GM18873 (cell line): ENCODE results near the gene RIOK1.
"Not testable (repeated sequence)": the region's sequence is repeated elsewhere in the genome, so short reads cannot be mapped to it uniquely, and the experiment has no call there.

Experiments
- ATAC-seq: cut with Tn5 transposase; IDR thresholded peaks from one replicate; pipeline ENCODE4 v1.9.1; 2021; ENCODE audit warnings: mild to moderate bottlenecking, moderate library complexity, moderate number of reproducible peaks; ENCODE audit not compliant: unreplicated experiment, low FRiP score

The RIOK1 gene

DNA sequence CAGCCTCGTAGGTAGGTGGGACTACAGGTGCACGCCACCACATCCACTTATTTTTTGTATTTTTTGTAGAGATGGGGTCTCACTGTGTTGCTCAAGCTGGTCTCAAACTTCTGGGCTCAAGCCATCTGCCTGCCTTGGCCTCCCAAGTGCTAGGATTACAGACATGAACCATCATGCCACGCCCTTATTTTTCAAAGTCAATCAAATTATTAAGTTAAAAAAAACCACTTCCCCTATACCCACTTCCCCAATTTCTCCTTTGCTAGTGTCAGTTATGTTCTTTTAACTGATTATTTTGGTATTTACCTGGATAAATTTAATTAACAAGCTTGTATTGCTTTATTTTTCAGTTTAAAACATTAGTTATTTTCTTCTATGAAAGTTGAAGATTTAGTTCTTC lies 49.6 kb downstream of the RIOK1 start:
- ATAC-seq: no peak

DNA sequence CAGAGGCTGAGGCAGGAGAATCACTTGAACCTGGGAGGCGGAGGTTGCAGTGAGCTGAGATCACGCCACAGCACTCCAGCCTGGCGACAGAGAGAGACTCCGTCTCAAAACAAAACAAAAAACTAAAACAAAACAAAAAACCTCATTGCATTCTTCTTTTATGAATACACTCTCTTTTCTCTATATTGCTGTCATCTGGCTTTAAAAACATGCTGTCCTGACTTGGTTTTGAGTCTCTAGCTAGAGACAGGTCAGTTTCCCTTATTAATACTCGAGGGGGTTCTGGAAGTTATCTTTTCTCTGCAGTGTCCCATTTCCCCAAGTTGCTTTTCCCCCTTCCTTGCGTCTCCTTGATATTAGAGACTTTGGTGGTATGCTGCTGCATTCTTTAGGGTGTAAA lies 50.9 kb downstream of the RIOK1 start:
- ATAC-seq: no peak

DNA sequence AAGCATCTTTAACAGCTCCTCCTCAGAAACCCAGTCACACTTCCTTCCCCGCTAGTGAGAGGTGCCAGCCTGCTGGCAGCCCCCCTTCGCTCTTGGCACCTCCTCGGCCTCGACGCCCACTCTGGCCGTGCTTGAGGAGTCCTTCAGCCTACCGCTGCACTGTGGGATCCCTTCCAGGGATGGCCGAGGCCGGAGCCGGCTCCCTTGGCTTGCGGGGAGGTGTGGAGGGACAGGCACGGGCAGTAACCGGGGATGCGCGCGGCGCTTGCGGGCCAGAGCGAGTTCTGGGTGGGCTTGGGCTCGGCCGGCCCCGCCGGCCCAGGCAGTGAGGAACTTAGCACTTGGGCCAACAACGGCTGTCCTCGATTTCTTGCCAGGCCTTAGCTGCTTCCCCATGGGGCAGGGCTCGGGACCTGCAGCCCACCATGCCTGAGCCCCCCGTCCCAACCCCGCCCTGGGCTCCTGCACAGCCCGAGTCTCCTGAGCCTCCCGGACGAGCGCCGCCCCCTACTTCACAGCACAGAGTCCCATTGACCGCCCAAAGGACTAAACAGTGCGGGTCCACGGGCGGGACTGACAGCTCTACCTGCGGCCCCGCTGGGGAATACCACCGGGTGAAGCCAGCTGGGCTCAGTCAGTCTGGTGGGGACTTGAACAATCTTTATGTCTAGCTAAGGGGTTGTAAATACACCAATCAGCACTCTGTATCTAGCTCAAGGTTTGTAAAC lies 51.6 kb downstream of the RIOK1 start:
- no peak for ATAC-seq

DNA sequence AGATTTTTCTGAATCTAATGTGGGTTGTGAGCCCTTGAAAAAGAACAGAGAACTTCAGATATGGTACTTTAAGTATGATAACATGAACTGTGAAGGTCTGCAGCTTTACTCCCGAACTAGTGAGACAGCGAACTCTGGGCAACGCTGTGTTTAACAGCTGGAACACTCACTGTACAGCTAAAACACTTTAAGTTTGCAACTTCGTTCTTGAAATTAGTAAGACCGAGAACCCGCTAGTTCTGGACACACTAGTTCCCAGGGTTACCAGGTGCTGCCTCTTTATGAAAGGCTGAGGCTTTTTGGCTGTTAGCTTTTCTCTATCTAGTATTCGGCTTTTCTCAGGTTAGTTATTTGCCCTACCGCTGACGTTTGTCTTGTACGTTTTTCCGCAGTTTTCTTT lies 52.9 kb downstream of the RIOK1 start:
- ATAC-seq: no peak

DNA sequence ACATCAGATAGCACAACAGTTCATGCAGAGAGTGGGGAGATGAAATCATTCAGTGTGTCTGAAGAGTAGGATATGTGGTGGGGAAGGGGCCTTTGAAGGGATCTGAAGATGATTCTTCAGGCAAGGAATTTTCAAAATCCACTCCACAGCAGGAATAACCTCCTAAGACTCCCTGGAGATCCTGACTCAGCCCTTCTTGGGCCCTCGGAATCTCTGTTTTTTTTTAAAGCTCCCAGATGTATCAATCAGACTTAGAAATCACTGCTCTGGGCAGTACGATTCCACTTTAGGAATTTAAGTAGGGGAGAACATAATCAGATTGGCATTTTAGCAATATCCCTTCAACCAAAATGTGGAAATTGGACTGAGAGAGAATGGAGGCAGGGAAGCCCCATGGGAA lies 55.5 kb downstream of the RIOK1 start:
- ATAC-seq: no peak

DNA sequence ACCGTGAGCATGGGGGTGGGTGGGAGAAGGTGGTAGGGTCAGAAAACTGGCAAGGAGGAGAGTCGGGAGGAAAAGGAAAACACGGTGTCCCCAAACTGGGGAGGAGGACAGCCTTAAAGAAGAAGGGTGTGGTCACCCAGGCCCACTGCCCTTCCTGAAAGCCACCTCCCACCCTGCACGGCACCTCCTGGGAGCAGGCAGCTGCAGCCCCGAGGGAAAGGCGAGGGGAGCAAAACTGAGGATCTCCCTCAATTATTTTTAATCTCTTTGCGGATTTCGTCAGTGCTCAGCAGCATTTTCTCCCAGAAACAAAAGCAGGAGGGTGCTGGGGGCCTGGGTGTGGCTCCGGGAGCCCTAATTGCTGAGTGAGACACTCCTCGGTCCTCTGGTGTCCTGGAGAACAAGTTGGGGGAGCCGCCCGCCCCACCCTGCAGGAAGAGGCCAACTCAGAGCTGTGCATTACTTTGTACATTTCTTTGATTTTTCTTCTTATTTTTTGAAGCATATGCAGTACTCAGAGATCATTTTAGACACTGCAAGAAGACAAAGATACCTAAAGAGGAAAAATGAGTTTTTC lies 56.4 kb downstream of the RIOK1 start:
- no peak for ATAC-seq

DNA sequence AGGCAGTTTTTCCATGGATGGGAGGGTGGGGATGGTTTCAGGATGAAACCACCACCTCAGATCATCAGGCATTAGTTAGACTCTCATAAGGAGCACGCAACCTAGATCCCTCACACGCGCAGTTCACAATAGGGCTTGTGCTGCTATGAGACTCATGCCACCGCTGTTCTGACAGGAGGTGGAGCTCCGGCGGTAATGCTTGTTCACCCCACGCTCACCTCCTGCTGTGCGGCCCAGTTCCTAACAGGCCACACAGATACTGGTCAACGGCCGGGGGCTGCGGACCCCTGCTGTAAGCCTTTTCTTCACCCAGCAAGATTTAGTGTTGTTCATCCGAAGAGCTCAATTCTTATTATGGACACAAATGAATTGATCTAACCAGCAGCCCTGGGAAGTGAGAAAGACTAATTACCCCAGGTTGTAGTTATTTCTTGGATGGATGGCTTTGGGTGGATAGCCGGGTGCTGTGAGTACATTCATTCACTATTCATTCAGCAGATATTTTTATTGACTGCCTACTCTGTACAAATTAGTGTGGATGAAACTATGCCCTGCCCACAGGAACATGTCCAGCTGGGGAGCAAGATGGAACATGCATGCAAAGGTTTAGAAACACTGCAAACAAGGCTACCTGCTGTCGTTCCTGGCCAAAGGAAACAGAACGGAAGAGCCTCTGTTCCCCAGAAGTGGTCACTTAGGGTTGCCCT lies 57.2 kb downstream of the RIOK1 start:
- no peak for ATAC-seq

DNA sequence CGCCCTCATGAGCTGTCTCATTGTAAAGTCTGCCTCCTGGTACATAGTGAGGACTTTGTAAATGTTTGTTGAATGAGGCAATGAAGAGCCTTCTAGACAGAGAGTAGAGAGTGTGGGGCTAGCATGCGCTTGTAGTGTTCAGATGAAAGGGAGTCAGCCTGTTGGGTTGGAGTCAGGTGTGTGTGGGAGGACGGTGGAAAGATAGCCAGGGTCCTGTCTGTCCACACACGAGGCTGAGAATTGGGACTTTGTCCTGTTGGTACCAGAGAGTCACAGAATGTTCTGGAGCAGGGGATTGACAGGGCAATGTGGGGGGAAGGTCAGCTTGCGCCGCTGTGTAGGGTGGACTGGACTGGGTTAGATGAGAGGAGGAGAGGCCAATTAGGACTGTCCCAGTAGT lies 58.6 kb downstream of the RIOK1 start:
- no peak for ATAC-seq

DNA sequence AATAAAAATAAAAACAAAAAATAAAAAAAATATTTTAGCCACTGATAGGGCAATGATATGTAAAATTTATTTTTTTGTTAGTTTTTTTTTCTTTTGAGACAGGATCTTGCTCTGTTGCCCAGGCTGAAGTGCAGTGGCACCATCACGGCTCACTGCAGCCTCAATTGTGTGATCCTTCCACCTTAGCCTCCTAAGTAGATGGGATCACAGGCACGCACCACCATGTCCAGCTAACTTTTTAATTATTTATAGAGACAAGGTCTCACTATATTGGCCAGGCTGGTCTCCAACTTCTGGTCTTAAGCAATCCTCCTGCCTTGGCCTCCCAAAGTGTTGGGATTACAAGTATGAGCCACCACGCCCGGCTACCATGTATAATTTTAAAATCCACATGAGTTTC lies 59.4 kb downstream of the RIOK1 start:
- no peak for ATAC-seq

DNA sequence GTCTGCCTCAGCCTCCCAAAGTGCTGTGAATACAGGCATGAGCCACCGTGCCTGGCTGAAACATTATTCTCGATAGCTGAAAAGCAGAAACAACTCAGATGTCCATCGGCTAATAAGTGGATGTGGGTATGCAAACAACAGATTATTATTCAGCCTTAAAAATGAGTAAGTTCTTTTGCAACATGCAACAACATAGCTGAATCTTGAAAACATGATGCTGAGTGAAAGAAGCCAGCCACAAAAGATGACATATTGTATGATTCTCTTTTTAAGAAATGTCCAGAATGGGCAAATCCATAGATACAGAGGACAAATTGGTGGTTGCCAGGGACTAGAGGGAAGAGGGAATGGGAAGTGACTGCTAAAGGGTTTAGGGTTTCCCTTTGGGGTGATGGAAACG lies 61.7 kb downstream of the RIOK1 start:
- ATAC-seq: no peak

DNA sequence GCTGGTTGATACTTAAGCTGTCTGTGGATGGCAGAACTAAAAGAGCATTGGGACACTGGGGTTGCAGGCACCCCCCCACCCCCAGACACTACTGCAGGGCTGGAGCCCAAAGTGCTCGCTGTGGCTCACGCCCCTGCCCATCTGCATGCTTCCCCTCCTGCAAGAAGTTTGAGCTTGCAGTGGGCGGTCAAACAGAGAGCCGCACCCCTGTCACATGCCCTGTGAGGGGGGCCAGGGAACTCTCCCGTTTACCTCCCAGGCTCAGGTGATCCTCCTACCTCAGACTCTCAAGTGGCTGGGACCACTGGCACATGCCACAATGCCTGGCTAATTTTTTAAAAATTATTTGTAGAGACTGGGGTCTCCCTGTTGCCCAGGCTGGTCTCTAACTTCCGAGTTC lies 63.3 kb downstream of the RIOK1 start:
- no peak for ATAC-seq

DNA sequence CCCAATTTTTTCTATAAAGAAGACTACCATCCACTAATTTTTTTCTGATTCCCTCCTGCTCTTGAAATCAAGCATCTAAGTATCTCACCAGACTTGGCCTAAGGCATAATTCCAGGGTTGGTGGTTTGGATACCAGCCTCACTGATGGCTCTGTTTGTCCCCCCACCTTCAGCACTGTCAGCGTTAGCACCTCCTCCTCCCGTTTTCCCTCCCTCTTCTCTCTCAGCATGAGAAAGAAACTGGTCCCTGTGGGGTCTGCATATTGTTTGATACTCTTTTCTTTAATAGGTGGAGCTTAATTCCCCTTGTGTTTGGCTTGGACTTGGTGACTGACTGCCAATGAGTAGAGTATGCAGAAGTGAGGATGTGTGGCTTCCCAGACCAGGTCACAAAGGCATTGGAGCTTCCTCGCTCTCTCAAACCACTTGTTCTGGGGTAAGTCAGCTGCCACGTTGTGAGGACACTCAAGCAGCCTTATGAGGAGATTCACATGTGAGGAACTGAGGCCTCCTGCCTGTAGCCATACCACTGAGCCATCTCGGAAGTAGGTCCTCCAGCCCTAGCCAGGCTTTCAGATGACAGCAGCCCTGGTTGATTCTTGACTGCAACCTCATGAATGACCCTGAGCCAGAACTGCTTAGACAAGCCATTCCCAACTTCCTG lies 65.2 kb downstream of the RIOK1 start:
- no peak for ATAC-seq

DNA sequence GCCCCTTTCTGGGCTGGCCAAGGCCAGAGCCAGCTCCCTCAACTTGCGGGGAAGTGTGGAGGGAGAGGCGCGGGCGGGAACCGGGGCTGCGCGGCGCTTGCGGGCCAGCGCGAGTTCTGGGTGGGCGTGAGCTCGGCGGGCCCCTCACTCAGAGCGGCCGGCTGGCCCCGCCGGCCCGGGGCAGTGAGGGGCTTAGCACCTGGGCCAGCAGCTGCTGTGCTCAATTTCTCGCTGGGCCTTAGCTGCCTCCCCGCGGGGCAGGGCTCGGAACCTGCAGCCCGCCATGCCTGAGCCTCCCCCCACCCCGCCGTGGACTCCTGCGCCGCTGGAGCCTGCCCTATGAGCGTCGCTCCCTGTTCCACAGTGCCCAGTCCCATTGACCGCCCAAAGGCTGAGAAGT lies 66.7 kb downstream of the RIOK1 start:
- not testable (repeated sequence) for ATAC-seq

DNA sequence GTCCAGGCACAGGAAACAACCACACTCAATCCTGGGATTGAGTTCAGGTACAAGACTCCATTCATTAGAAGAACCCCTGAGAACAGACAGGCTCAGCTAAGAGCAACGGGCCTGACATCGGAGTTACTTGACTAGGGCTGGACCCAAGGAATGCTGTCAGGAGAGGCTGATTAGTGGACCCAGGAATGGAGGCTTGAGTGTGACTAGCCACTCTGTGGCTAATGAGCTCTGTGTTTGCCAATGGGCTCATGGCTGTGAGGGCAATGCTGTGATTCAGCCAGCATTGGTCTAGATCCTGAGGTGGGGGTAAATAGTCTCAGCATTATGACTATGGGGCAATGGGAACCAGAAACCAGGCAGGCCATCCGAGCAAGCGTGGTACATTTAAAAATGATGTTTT lies 71.8 kb downstream of the RIOK1 start:
- no peak for ATAC-seq

DNA sequence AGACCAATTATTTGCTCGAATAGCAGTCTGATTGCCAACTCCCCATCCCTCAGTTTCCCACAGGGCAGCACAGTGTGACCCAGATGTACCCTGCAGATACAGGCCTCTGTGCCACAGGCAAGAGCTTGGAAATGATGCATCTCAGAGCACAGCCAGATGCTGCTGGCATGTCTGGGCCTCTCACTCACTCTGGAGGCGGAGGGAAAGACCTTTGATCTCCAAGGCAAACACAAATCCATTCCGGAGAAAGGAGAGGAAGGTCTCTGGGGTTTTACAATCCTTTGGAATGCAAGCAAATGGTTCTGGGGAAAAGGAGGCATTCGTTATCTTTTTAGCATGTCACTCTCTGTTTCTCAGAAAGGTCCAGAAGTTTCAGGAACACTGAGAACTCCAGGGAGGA lies 74.2 kb downstream of the RIOK1 start:
- no peak for ATAC-seq

DNA sequence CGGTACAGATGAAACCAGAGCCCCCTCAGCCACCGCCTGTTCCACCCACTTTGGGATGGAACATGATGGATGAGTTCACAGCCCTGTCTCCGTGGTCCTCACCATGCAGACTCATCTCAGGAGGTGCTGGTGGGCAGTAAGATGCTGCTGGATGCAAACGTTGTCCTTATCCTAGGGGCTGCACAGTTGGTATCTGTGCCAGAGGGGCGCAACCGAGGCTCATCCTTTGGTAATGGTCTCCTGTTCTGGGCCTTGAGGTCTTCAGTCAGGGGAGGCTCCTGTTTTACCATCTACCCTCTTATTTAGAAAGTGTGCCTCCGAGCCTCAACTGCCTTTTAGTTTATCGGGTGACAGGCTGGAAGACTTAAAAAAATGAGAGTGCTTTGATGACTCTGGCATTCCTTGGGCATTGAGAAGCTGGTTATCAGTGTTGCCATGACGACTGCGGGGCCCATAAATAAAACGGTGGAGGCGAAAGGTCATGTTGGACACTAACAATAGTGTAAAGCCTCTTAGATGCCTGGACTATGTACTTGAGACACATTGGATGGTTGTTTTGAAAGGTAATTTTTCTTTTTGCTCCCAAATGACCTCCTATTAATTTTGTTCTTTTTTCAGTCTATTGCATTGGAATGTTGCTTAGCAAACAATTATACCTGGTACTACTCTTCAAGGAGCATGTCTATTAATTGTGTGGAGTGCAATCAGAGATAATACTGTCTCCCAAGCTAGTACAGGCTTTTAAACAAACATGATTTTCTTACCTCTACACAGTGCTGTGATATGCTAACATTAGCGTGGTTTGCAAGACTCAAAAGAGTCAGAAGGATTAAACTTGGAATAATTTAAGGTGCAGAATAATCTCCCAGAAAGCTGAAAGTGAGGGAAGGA lies 77.6 kb downstream of the RIOK1 start:
- no peak for ATAC-seq
